ENCODE results near the gene TRIM52.

GRCh38 chr5:181281077-181281983 lies 20.4 kb upstream of the TRIM52 start:
- no peak for TF ChIP-seq ZNF384 (IDR thresholded peaks at IDR 0.05)
- TF ChIP-seq NFRKB (IDR thresholded peaks at IDR 0.05) = no peak
- TF ChIP-seq ELF4 (IDR thresholded peaks at IDR 0.05) = no peak
- no peak for TF ChIP-seq SUZ12 (IDR thresholded peaks at IDR 0.05)
- TF ChIP-seq BHLHE40 (IDR thresholded peaks at IDR 0.05; ENCODE audit: borderline replicate concordance) = no peak
- TF ChIP-seq FOXA1 (IDR thresholded peaks at IDR 0.05) = no peak
- TF ChIP-seq FOXM1 (IDR thresholded peaks at IDR 0.05; ENCODE audit: borderline replicate concordance) = no peak
- no peak for TF ChIP-seq FOXK2 (IDR thresholded peaks at IDR 0.05)
